Activated CD8-positive, alpha-beta T cell treated with anti-CD3 and anti-CD28 coated beads for 36 hours (primary cell): ENCODE data around the gene ZNF469. TPM values are rescaled to one million over a fixed set of nuclear protein-coding genes. Genes with fewer than 3 reads are reported as not detected.

Experiments
- ATAC-seq: fragments of 200-7000 bp; cut with Tn5 transposase; one replicate; pipeline ENCODE4 v1.10.0; 2021; ENCODE audit warnings: mild to moderate bottlenecking, moderate library complexity
- CTCF ChIA-PET: fragments of 350-600 bp; sonication (Branson Sonifier 250); formaldehyde crosslinking; loops from one replicate; lab custom pipeline; 2021; ENCODE audit warnings: antibody characterized with exemption; lab: Charles Lee
- POLR2A ChIA-PET: fragments of 350-600 bp; sonication (Branson Sonifier 250); formaldehyde crosslinking; loops from one replicate; lab custom pipeline; 2021; ENCODE audit warnings: antibody characterized with exemption; lab: Charles Lee
- DNase-seq: peaks from one replicate; pipeline ENCODE4 v3.0.0-alpha.2; 2020
- H3K27ac Mint-ChIP-seq: one replicate; pipeline ENCODE4 v1.8.0; 2021; ENCODE audit warnings: mild to moderate bottlenecking, mixed read lengths
- H3K27me3 Mint-ChIP-seq: one replicate; pipeline ENCODE4 v1.8.0; 2021; ENCODE audit warnings: mixed read lengths
- H3K36me3 Mint-ChIP-seq: one replicate; pipeline ENCODE4 v1.8.0; 2021; ENCODE audit warnings: low read depth, mixed read lengths
- H3K4me1 Mint-ChIP-seq: one replicate; pipeline ENCODE4 v1.8.0; 2021; ENCODE audit warnings: low read depth, mixed read lengths
- H3K4me3 Mint-ChIP-seq: one replicate; pipeline ENCODE4 v1.8.0; 2021; ENCODE audit warnings: mild to moderate bottlenecking, moderate library complexity, mixed read lengths
- H3K9me3 Mint-ChIP-seq: one replicate; pipeline ENCODE4 v1.8.0; 2021; ENCODE audit warnings: mixed read lengths
- CTCF ChIP-seq: fragments of 200-600 bp; IDR thresholded peaks from one replicate; pipeline ENCODE4 v1.8.0; 2022; ENCODE audit warnings: antibody characterized with exemption, mild to moderate bottlenecking
- intact Hi-C: fragments of 100-400 bp; cut with micrococcal nuclease; formaldehyde crosslinking; loops from one replicate; pipeline ENCODE4 v1.10.0; 2022
- total RNA-seq, 2 experiments: library from RNA; stranded (reverse); gene quantifications; one replicate each; pipeline ENCODE4 v1.2.3, GENCODE V29; 2021

Gene ZNF469
- total RNA-seq, 2 experiments from 2014 or later: 0.45 to 0.56 TPM

GRCh38 chr16:88400186-88400585, 17.4 kb downstream of the ZNF469 start:
- H3K27me3 Mint-ChIP-seq: no peaks in the 10 kb centered on the region
- no peak for TF ChIP-seq CTCF
- ATAC-seq (no peak), DNase-seq (no peak)
- H3K4me3 Mint-ChIP-seq: no peak overlapping the region
- ChIA-PET CTCF (no interaction called here), POLR2A (no interaction called here)
- no peak overlapping the region for H3K27ac Mint-ChIP-seq
- intact Hi-C loops: no loop called here
- H3K4me1 Mint-ChIP-seq: no peaks in the 10 kb centered on the region
- H3K36me3 Mint-ChIP-seq: no peaks in the 10 kb centered on the region
- no peaks in the 10 kb centered on the region for H3K9me3 Mint-ChIP-seq

GRCh38 chr16:88401604-88402246, 19.0 kb downstream of the ZNF469 start:
- no peaks in the 10 kb centered on the region for H3K9me3 Mint-ChIP-seq
- ChIA-PET CTCF (no interaction called here), POLR2A (interaction anchor here (0.6 kb wide), 1 partner anchor 29 kb away, joined by 4 read pairs; no protein-coding TSS in a partner anchor)
- no peak for ATAC-seq
- H3K36me3 Mint-ChIP-seq: no peaks in the 10 kb centered on the region
- no peak overlapping the region for H3K27ac Mint-ChIP-seq
- intact Hi-C loops: no loop called here
- H3K4me1 Mint-ChIP-seq: no peaks in the 10 kb centered on the region
- no peaks in the 10 kb centered on the region for H3K27me3 Mint-ChIP-seq
- H3K4me3 Mint-ChIP-seq: no peak overlapping the region
- DNase-seq: no peak
- no peak for TF ChIP-seq CTCF

GRCh38 chr16:88402551-88403240, 19.9 kb downstream of the ZNF469 start:
- Mint-ChIP-seq H3K4me3 (no peak overlapping the region), H3K9me3 (no peaks in the 10 kb centered on the region), H3K4me1 (peaks cover 2% of the 10 kb centered on the region), H3K27me3 (no peaks in the 10 kb centered on the region), H3K36me3 (no peaks in the 10 kb centered on the region), H3K27ac (no peak overlapping the region)
- CTCF ChIA-PET: no interaction called here
- intact Hi-C loops: no loop called here
- no peak for DNase-seq
- no peak for TF ChIP-seq CTCF
- no peak for ATAC-seq
- POLR2A ChIA-PET: interaction anchor here (0.6 kb wide), 1 partner anchor 28 kb away, joined by 4 read pairs; no protein-coding TSS in a partner anchor

- DNase-seq (no peak), ATAC-seq (no peak)
- no peak for TF ChIP-seq CTCF
- Mint-ChIP-seq H3K4me3 (no peak overlapping the region), H3K36me3 (no peaks in the 10 kb centered on the region), H3K27ac (no peak overlapping the region), H3K9me3 (no peaks in the 10 kb centered on the region), H3K27me3 (no peaks in the 10 kb centered on the region), H3K4me1 (peaks cover 5% of the 10 kb centered on the region)
- CTCF ChIA-PET: no interaction called here
- intact Hi-C loops: no loop called here
- POLR2A ChIA-PET: no interaction called here
Measured at GRCh38 chr16:88403794-88404581, 21.2 kb downstream of the ZNF469 start.
